Tracheal epithelial cell (primary cell): ENCODE measurements around the gene PDS5A. TPM values are rescaled to one million over a fixed set of nuclear protein-coding genes. Genes with fewer than 3 reads are reported as not detected.

Source experiments
- total RNA-seq: library from RNA; depleted of rRNA; stranded (reverse); fragments of >200 nt; gene quantifications from 2 replicates; pipeline ENCODE4 v1.2.1, GENCODE V29; 2014

The PDS5A gene, protein sequence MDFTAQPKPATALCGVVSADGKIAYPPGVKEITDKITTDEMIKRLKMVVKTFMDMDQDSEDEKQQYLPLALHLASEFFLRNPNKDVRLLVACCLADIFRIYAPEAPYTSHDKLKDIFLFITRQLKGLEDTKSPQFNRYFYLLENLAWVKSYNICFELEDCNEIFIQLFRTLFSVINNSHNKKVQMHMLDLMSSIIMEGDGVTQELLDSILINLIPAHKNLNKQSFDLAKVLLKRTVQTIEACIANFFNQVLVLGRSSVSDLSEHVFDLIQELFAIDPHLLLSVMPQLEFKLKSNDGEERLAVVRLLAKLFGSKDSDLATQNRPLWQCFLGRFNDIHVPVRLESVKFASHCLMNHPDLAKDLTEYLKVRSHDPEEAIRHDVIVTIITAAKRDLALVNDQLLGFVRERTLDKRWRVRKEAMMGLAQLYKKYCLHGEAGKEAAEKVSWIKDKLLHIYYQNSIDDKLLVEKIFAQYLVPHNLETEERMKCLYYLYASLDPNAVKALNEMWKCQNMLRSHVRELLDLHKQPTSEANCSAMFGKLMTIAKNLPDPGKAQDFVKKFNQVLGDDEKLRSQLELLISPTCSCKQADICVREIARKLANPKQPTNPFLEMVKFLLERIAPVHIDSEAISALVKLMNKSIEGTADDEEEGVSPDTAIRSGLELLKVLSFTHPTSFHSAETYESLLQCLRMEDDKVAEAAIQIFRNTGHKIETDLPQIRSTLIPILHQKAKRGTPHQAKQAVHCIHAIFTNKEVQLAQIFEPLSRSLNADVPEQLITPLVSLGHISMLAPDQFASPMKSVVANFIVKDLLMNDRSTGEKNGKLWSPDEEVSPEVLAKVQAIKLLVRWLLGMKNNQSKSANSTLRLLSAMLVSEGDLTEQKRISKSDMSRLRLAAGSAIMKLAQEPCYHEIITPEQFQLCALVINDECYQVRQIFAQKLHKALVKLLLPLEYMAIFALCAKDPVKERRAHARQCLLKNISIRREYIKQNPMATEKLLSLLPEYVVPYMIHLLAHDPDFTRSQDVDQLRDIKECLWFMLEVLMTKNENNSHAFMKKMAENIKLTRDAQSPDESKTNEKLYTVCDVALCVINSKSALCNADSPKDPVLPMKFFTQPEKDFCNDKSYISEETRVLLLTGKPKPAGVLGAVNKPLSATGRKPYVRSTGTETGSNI (N-terminal part only)
- 59.0 and 86.7 TPM in 2 replicates for total RNA-seq

DNA sequence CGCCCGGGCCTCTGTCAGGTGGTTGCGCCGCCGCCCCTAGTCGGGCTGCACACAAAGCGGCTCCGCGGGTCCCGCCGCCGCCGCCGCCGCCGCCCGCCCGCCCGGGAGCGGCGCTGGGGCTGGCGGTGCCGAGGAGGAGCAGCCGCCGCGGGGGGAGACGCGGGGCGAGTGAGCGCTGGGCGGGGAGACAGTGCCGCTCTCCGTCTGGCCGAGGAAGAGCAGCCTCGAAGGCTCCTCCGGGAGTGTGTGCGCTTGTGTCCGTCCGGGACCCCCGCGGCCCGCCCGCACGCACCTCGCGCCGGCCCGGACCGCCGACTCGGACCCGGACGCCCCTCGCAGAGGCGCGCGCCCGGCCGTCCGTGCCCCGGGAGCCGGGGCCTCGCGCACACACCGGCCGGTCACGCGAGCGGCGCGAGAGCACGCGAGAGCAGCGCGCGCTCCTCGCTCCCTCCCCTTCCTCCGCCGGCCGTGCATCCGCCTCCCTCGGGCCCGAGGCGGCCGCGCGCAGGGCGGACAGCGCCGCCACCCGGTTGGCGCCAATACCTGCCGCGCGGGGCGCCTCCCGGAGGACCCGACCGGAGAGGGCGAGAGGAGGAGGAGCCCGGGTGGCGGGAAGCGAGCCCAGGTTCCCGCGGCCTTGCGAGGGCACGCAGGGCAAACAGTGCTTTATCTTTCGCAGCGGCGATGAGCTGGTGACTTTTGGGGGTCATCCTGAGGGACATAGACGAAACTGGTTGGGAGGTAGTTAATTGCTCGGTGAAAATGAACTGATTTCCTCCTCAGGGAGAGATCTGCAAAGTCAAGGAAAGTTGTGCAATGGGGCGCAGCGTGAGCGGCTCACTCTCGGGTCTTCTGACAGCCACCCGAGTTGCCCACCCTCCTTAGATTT, at the start of gene PDS5A:
Gene PDS5A (minus strand): TSS at position 423 of the 889 bp plus-strand sequence. CDS start 1,334 bp downstream, outside the sequence.

Other genes with a start within 250 kb of the PDS5A start
- 5.5 and 12.4 TPM in 2 replicates for gene N4BP2, start 78.9 kb upstream of the PDS5A start, total RNA-seq
- under 0.01 and 0.24 TPM in 2 replicates for gene RHOH, start 219.1 kb upstream of the PDS5A start, total RNA-seq